OCI-LY3 (cell line): ENCODE data around the gene JDP2.

ENCODE experiments used
- H2AFZ ChIP-seq: fragments of 200-600, 300-600 bp; shearing (Covaris generic); 2 replicates; pipeline ENCODE4 v1.6.0; 2014; ENCODE audit warnings: antibody characterized with exemption, low read depth, low read length
- H3K27ac ChIP-seq: fragments of 200-600, 300-600 bp; sonication (generic); 2 replicates; pipeline ENCODE4 v1.5.1; 2014; ENCODE audit warnings: mild to moderate bottlenecking, low read length, moderate library complexity, mixed read lengths
- H3K27me3 ChIP-seq: fragments of 200-600, 300-600 bp; sonication (generic); 2 replicates; pipeline ENCODE4 v1.6.1; 2014; ENCODE audit warnings: low read depth, low read length, mixed read lengths
- H3K36me3 ChIP-seq: fragments of 200-600, 300-600 bp; sonication (generic); replicated peaks from 2 replicates; pipeline ENCODE3; 2014; ENCODE audit warnings: low read depth, low read length, mixed read lengths
- H3K4me1 ChIP-seq: fragments of 300-600, 200-600 bp; sonication (generic); 2 replicates; pipeline ENCODE4 v1.6.1; 2014; ENCODE audit warnings: low read length, mixed read lengths
- H3K4me2 ChIP-seq: fragments of 200-600, 300-600 bp; sonication (generic); 2 replicates; pipeline ENCODE4 v1.6.1; 2014; ENCODE audit warnings: low read length, mixed read lengths
- H3K4me3 ChIP-seq: fragments of 300-600, 200-600 bp; sonication (generic); 2 replicates; pipeline ENCODE4 v1.5.1; 2014; ENCODE audit warnings: antibody characterized with exemption, mild to moderate bottlenecking, low read length, moderate library complexity
- H3K79me2 ChIP-seq: fragments of 300-600, 200-600 bp; shearing (Covaris generic); 2 replicates; pipeline ENCODE4 v1.6.1; 2014; ENCODE audit warnings: mild to moderate bottlenecking, low read length, mixed read lengths
- H3K9ac ChIP-seq: fragments of 300-600, 200-600 bp; shearing (Covaris generic); 2 replicates; pipeline ENCODE4 v1.6.0; 2014; ENCODE audit warnings: mild to moderate bottlenecking, low read length, moderate library complexity
- H3K9me3 ChIP-seq: fragments of 200-600, 300-600 bp; shearing (Covaris generic); 2 replicates; pipeline ENCODE4 v1.6.1; 2014; ENCODE audit warnings: low read length, mixed read lengths; ENCODE audit not compliant: insufficient read depth
- H4K20me1 ChIP-seq: fragments of 200-600, 300-600 bp; sonication (generic); 2 replicates; pipeline ENCODE4 v1.6.1; 2016; ENCODE audit warnings: low read length, mixed read lengths; ENCODE audit not compliant: insufficient read depth
- CTCF ChIP-seq: fragments of 200-600, 300-600 bp; sonication (generic); IDR thresholded peaks from 2 replicates; pipeline ENCODE4 v1.5.1; 2014; ENCODE audit warnings: antibody characterized with exemption, low read length, low read depth
- EZH2phosphoT487 ChIP-seq: fragments of 200-600 bp; shearing (Covaris generic); IDR thresholded peaks from 2 replicates; pipeline ENCODE4 v1.6.1; 2018; ENCODE audit warnings: antibody characterized with exemption, mixed run types, low read depth

JDP2 gene

GRCh38 chr14:75391953-75392352 lies 35.9 kb upstream of the JDP2 start:
- Histone ChIP-seq H3K79me2 (no peaks in the 10 kb centered on the region), H3K9me3 (no peaks in the 10 kb centered on the region), H3K27ac (no peak overlapping the region), H3K9ac (no peak overlapping the region), H2AFZ (no peak overlapping the region), H3K36me3 (no peaks in the 10 kb centered on the region), H3K27me3 (peaks cover 19% of the 10 kb centered on the region; the same call in 1 of the 2 replicates), H3K4me1 (no peaks in the 10 kb centered on the region), H3K4me3 (no peak overlapping the region), H3K4me2 (no peak overlapping the region), H4K20me1 (no peaks in the 10 kb centered on the region)
- TF ChIP-seq EZH2phosphoT487 (no peak), CTCF (no peak)

GRCh38 chr14:75392686-75393641 lies 34.9 kb upstream of the JDP2 start:
- Histone ChIP-seq H3K9ac (no peak overlapping the region), H3K4me1 (no peaks in the 10 kb centered on the region), H3K9me3 (no peaks in the 10 kb centered on the region), H3K36me3 (no peaks in the 10 kb centered on the region), H3K27ac (no peak overlapping the region), H4K20me1 (no peaks in the 10 kb centered on the region), H3K4me2 (no peak overlapping the region), H3K79me2 (no peaks in the 10 kb centered on the region), H3K4me3 (no peak overlapping the region), H3K27me3 (peaks cover 19% of the 10 kb centered on the region; the same call in 1 of the 2 replicates), H2AFZ (no peak overlapping the region)
- TF ChIP-seq EZH2phosphoT487: no peak

GRCh38 chr14:75393794-75394193 lies 34.0 kb upstream of the JDP2 start:
- no peaks in the 10 kb centered on the region for H3K79me2 ChIP-seq
- TF ChIP-seq EZH2phosphoT487 (no peak), CTCF (no peak)
- H3K9ac ChIP-seq: no peak overlapping the region
- H3K36me3 ChIP-seq: no peaks in the 10 kb centered on the region
- no peak overlapping the region for H3K4me2 ChIP-seq
- H3K9me3 ChIP-seq: no peaks in the 10 kb centered on the region
- no peaks in the 10 kb centered on the region for H3K4me1 ChIP-seq
- H4K20me1 ChIP-seq: no peaks in the 10 kb centered on the region
- H2AFZ ChIP-seq: no peak overlapping the region
- no peak overlapping the region for H3K4me3 ChIP-seq
- H3K27ac ChIP-seq: no peak overlapping the region
- H3K27me3 ChIP-seq: peaks cover 15% of the 10 kb centered on the region; the same call in 1 of the 2 replicates

- Histone ChIP-seq H3K79me2 (no peaks in the 10 kb centered on the region), H3K4me1 (no peaks in the 10 kb centered on the region), H3K27ac (no peak overlapping the region), H3K27me3 (peaks cover 3% of the 10 kb centered on the region; the same call in 1 of the 2 replicates), H3K4me3 (no peak overlapping the region), H3K4me2 (no peak overlapping the region), H3K9ac (no peak overlapping the region), H2AFZ (no peak overlapping the region), H3K9me3 (no peaks in the 10 kb centered on the region), H4K20me1 (no peaks in the 10 kb centered on the region), H3K36me3 (no peaks in the 10 kb centered on the region)
- TF ChIP-seq CTCF: no peak
- TF ChIP-seq EZH2phosphoT487: no peak
These were observed 32.0 kb upstream of the JDP2 start for GRCh38 chr14:75395862-75396261.
